ENCODE measurements around the gene GLRA1.

DNA sequence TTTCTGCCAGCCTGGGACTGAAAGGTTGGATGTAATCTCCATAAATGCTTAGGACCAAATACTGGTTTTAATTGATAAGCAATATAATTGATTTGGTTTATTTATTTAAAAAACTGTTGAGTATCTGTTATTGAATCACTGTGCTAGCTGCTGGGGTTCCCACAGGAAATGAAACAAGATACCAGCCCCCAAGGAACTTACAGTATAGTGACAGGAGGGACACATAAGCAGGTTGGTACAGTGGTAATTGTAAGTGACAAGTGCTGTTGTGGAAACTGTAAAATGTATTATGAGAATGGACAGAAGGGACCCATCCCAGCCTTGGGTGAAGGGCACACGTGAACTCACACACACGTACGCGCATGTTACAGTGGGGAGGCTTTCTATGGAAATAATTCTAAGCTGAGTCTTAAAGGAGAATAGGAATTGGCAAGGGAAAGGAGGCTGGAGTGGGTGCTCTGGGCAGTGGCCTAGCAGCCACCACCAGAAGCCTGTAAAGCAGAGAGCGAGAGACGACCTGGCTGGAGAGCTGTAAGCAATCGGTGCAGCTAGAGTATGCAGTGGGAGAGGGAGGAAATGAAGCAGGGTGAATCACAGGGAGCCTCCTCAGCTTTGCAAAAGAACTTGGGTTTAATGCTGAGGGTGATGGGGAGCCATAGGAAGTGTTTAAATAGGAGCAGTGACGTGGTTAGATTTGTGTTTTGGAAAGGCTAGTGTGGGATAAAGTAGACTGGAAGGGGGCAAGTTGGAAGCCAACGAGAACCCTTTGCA, 39.3 kb downstream of the GLRA1 start:
- TF ChIP-seq EP300 (IDR thresholded peaks at IDR 0.05) (no peak), POLR2AphosphoS5 (IDR thresholded peaks at IDR 0.05) (no peak)
